Esophagus squamous epithelium (tissue), 4 donors: ENCODE results near the gene ZNF714.
"Not testable (repeated sequence)": the region's sequence is repeated elsewhere in the genome, so short reads cannot be mapped to it uniquely, and the experiment has no call there.

Source experiments
- POLR2A ChIP-seq, 4 donors: fragments of 450-650 bp; IDR thresholded peaks; one replicate each; pipeline ENCODE4 v1.6.1; 2017; ENCODE audit warnings: antibody characterized with exemption in 4 of 4, mild to moderate bottlenecking in 4 of 4, moderate library complexity in 3 of 4
- TF ChIP-seq, protein P1 (sequence below), 6 experiments: fragments of 450-650 bp in 4 of 6; fragments of 200-600 bp in 2 of 6; sonication (generic) in 2 of 6; IDR thresholded peaks; one replicate each; pipeline ENCODE4 v1.5.1; 2016 to 2019; ENCODE audit warnings: antibody characterized with exemption in 6 of 6, mild to moderate bottlenecking in 4 of 6, moderate library complexity in 4 of 6

DNA sequence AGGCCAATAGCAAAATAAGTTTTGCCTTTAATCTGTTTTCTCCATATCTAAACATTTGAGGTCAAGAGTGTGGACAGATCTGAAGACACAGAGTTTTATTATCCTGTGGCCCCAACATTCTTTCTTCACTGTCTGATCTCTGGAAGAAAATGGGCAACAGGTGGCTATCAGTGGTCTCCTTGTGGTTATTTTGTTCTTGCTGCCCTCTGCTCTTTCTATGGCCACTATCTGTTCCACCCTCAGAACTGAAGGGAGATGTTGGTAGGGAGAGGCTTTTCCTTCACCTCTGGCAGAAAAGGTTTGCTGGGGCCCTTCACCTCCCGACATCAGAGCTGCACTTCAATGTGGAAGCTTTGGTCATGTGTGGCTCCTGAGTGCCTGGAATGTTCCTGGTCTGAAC lies 59.0 kb downstream of the ZNF714 start:
- TF ChIP-seq, protein P1, sequence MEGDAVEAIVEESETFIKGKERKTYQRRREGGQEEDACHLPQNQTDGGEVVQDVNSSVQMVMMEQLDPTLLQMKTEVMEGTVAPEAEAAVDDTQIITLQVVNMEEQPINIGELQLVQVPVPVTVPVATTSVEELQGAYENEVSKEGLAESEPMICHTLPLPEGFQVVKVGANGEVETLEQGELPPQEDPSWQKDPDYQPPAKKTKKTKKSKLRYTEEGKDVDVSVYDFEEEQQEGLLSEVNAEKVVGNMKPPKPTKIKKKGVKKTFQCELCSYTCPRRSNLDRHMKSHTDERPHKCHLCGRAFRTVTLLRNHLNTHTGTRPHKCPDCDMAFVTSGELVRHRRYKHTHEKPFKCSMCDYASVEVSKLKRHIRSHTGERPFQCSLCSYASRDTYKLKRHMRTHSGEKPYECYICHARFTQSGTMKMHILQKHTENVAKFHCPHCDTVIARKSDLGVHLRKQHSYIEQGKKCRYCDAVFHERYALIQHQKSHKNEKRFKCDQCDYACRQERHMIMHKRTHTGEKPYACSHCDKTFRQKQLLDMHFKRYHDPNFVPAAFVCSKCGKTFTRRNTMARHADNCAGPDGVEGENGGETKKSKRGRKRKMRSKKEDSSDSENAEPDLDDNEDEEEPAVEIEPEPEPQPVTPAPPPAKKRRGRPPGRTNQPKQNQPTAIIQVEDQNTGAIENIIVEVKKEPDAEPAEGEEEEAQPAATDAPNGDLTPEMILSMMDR (IDR thresholded peaks at IDR 0.05): not testable (repeated sequence)
- not testable (repeated sequence) for TF ChIP-seq POLR2A (IDR thresholded peaks at IDR 0.05)
